HPDE6-E6E7 (cell line): ENCODE results near the gene P3H3.
A peak's percentile ranks its signal among the peaks of the same experiment; 100 is the strongest.

Source experiments
- DNase-seq: peaks from one replicate; pipeline ENCODE4 v3.0.0; 2011; ENCODE audit warnings: missing footprints; ENCODE audit errors: extremely low spot score

The P3H3 gene, protein sequence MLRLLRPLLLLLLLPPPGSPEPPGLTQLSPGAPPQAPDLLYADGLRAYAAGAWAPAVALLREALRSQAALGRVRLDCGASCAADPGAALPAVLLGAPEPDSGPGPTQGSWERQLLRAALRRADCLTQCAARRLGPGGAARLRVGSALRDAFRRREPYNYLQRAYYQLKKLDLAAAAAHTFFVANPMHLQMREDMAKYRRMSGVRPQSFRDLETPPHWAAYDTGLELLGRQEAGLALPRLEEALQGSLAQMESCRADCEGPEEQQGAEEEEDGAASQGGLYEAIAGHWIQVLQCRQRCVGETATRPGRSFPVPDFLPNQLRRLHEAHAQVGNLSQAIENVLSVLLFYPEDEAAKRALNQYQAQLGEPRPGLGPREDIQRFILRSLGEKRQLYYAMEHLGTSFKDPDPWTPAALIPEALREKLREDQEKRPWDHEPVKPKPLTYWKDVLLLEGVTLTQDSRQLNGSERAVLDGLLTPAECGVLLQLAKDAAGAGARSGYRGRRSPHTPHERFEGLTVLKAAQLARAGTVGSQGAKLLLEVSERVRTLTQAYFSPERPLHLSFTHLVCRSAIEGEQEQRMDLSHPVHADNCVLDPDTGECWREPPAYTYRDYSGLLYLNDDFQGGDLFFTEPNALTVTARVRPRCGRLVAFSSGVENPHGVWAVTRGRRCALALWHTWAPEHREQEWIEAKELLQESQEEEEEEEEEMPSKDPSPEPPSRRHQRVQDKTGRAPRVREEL

DNA sequence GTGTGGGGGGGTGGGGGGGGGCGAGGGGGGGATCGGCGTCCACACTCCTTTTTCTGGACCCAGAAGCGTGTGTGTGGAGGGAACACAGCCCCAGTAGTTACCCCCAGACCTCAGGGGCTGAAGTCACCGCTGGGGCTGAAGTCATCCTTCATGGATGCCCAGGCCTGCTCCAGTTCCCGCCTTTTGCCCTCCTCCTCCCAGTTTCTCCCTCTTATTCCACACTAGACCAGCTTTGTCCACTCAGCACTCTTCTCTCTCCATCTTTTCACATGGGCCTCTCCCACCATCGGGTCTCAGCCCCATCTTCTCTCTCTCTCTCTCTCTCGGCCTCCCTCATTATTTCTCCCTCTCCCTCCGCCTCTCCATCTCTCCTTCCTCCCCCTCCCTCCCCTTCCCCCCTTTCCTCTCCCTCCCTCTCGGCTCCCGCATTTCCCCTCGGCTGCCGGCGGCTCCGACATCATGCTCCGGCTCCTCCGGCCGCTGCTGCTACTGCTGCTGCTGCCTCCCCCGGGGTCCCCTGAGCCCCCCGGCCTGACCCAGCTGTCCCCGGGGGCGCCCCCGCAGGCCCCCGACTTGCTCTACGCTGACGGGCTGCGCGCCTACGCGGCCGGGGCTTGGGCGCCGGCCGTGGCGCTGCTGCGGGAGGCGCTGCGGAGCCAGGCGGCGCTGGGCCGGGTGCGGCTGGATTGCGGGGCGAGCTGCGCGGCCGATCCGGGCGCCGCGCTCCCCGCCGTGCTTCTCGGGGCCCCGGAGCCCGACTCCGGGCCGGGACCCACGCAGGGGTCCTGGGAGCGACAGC, at the start of gene P3H3:
P3H3 (plus strand) TSS at position 426 of the 799 bp plus-strand sequence; CDS start at position 460, 34 bp downstream.
- DNase-seq: peak; percentile 34

GRCh38 chr12:6778574-6779550, 49.3 kb upstream of the P3H3 start:
- peak; percentile 87 for DNase-seq

DNA sequence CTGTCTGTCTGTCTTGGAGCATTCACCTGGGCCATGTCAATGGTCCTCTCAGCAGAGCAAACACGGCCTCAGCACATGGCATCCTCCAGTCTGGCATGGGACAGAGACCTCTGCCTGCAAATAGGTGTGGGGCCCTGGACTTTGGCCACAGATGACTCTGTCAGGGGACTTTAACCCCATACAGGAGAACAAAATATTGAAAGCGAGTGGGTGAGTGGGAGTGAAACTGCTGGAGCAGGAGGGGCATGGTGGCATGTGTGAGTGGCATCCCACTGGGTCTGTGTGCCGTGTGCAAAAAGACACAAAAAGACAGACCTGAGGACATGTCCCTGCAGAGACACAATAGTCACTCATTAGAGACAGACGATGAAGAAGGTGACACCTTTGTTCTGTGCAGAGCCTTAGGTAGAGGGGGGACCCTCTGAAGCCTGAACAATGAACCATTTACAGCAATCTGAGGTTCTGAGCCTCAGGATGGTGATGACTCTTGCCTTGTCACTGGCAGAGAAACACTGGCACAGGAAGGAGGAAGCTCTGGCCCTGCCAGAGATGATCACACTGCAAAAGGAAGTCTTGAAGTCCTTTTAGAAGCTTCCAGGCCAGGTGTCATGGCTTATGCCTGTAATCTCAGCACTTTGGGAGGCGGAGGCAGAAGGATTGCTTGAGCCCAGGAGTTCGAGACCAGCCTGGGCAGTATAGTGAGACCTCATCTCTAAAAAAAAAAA, 48.3 kb upstream of the P3H3 start:
- DNase-seq: no peak

- no peak for DNase-seq
Measured at GRCh38 chr12:6780573-6780972, 47.6 kb upstream of the P3H3 start.

GRCh38 chr12:6782119-6782518, 46.1 kb upstream of the P3H3 start:
- no peak for DNase-seq

DNA sequence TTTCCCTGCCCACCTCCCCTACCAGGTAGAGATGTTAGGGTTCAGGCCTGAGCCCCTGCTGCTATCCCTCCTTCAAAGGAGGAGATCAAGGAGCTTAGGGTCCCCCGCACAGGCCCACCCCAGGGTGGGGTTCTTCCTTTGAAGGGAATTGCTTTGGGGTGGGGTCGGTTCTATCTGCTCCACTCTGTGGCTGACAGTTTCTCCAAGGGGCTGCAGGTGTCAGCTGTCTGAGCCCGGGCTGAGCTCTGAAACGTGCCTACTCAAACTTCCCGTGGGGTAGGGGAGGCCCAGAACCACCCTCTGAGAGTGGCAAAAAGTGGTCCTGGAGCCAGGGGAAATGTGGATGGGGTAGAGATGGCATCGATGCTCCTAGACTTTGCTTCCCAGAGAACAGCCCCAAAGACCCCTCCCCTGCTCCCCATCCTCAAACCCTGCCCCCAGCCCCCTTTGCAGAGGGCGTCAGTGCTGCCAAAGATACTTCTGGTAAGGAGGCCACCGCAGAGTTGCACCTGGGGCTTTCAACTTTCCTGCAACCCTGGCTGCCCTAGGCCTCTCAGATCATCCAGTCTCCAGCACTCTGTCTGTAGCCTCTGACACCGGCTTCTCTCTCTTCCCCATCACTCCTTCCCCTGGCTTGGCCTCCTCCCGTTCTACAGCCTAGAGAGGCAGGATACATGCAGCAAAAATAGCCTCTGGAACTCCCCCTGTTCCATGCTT, 45.2 kb upstream of the P3H3 start:
- DNase-seq: no peak

GRCh38 chr12:6783828-6784227, 44.4 kb upstream of the P3H3 start:
- DNase-seq: no peak

DNA sequence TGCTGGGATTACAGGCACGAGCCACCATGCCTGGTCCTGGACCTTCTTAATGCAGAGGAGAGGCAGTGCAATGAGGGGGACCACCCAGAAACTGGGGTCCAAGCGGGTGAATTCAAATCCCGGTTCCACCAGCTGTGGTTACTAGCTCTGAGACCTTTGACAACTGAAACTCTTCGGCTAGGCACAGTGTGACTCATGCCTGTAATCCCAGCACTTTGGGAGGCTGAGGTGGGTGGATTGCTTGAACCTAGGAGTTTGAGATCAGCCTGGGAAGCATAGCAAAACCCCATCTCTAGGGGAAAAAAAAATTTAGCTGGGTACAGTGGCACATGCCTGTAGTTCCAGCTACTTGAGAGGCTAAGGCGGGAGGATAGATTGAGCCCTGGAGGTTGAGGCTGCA, 43.9 kb upstream of the P3H3 start:
- no peak for DNase-seq

GRCh38 chr12:6784761-6785160, 43.4 kb upstream of the P3H3 start:
- DNase-seq: no peak

DNA sequence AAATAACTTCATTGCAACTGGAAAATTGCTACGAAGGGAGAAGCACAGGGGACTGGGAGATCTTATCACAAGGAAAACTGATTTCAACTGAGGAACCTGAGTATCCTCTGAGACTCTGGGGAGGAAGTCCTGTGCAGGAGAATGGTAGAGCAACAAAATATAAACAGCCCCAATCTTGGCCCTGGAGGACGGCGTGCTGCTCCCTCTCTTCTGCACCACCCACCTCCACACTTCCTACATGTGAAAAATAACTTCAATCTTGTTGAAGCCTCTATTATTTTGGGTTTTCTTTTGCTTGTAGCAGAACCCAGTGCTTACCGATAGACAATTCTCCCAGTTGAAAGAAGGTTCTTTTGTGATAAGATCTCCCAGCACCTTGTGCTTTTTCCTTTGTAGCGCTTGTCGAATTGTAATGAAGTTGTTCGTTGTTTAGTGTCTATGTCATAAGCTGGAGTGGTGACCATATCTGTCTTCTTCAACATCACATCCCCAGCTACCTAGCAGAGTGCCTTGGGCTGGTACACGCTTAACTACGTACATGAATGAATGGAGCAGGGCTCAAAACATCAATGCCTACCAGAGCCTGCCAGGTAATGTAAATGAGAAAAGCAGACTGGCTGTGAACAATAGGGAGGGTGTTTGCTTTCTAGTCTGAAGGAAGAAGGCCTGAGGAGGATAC, 41.7 kb upstream of the P3H3 start:
- DNase-seq: no peak

DNA sequence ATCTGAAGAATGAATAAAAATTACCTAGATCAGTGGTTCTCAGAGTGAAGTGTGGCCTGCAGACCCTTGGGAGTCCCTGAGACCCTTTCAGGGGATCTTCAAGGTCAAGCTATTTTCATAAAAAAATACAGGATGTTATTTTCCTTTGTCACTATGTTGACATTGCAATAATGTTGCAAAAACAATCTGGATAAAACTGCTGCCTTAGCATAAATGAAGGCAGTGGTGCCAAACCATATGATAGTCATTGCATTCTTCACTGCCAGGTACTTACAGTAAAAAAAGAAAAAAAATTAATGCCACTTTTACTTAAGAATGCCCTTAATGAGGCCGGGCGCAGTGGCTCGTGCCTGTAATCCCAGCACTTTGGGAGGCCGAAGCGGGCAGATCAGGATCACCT, 40.9 kb upstream of the P3H3 start:
- no peak for DNase-seq

DNA sequence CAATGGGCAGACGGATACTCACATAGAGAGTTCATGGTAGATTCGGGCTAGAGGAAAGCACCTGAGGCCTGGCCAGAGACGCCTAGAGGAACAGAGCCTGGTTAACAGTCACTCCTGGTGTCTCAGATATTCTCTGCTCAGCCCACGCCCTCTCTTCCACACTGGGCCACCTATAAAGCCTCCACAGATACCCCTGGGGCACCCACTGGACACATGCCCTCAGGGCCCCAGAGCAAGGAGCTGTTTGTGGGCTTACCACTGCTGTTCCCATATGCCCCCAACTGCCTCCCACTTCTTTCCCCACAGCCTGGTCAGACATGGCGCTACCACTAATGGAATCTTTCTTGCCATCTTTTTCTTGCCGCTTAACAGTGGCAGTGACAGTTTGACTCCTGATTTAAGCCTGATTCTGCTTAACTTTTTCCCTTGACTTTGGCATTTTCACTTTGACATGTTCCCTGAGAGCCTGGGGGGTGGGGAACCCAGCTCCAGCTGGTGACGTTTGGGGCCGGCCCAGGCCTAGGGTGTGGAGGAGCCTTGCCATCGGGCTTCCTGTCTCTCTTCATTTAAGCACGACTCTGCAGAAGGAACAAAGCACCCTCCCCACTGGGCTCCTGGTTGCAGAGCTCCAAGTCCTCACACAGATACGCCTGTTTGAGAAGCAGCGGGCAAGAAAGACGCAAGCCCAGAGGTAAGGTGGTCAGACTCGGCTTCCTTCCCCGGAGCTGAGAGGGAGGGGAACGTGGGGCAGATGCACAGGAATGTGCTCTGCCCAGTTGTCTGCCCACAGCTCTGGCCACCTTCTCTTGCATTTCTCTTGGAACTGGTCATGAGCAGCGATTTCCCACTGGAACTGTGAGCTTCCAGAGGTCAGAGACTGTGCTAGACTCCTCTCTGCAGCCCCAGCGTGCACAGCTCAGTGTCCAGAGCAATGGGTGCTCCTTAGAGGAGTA, 39.0 kb upstream of the P3H3 start, which contains the start of gene CD4:
CD4 (plus strand) TSS at position 557 of the 953 bp plus-strand sequence. CDS start 10,611 bp downstream, outside the sequence.
- no peak for DNase-seq

DNA sequence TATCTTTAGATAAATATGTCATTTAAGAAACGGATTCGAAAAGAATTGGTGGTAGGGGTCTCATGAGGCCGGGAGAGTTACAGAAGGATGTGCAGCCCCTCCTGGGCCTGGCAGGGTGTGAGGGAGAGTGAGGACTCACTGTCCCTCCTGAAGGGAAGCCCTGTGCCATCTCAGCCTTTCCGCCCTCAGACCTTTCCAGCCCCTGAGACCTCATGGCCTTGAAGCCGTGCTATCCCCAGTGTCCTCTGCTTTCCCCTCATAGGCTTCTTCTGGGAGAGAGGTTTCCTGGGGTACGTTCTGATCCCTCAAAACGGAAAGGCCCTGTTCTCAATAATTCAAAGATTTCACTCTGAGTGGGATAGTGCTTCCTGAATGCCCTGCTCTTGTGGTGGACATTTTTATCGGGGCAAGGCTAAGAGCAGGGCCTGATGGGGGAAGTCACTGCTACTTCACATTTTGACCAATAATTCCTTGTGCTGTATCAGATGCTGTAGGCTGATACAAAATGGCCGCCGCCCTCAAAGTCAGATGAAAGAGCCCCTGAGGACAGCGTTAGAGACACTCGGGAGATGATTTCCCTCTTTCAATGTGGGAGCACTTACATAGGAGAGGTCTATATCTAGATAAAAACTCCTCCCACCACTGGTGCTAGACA, 37.6 kb upstream of the P3H3 start:
- no peak for DNase-seq

GRCh38 chr12:6791931-6792520, 36.2 kb upstream of the P3H3 start:
- no peak for DNase-seq

- no peak for DNase-seq
Measured at GRCh38 chr12:6792522-6793201, 35.5 kb upstream of the P3H3 start.

GRCh38 chr12:6795088-6795487, 33.1 kb upstream of the P3H3 start:
- DNase-seq: no peak
